ENCODE results near the gene SPATA24. TPM values are rescaled to one million over a fixed set of nuclear protein-coding genes. Genes with fewer than 3 reads are reported as not detected.

The SPATA24 gene
- total RNA-seq, 6 experiments from 2014 or later, result 4.0 to 6.9 (median 5.2) TPM

GRCh38 chr5:139394123-139394653 lies 9.7 kb downstream of the SPATA24 start:
- DNase-seq, result no peak
- H3K27me3 Mint-ChIP-seq (ENCODE audit: insufficient read depth), result peaks cover 6% of the 10 kb centered on the region
- no peak overlapping the region; the same call in 1 of the 2 replicates for H3K27ac Mint-ChIP-seq
- H3K4me1 Mint-ChIP-seq (ENCODE audit: low read depth), result peaks cover 27% of the 10 kb centered on the region
- H3K4me3 Mint-ChIP-seq, result no peak overlapping the region; the same call in 1 of the 2 replicates
- peaks cover 7% of the 10 kb centered on the region for H3K36me3 Mint-ChIP-seq (ENCODE audit: low read depth)
- H3K9me3 Mint-ChIP-seq, result peaks cover 5% of the 10 kb centered on the region; the same call in 1 of the 2 replicates
- peak; percentile 71 for TF ChIP-seq CTCF (IDR thresholded peaks at IDR 0.05)

- no peak for TF ChIP-seq CTCF (IDR thresholded peaks at IDR 0.05)
- Mint-ChIP-seq H3K36me3 (ENCODE audit: low read depth) (peaks cover 7% of the 10 kb centered on the region), H3K4me1 (ENCODE audit: low read depth) (peaks cover 27% of the 10 kb centered on the region), H3K27ac (peak overlapping the region; percentile 65; the same call in 1 of the 2 replicates), H3K4me3 (peak overlapping the region; percentile 71; the same call in 1 of the 2 replicates), H3K9me3 (peaks cover 5% of the 10 kb centered on the region; the same call in 1 of the 2 replicates), H3K27me3 (ENCODE audit: insufficient read depth) (peaks cover 6% of the 10 kb centered on the region)
- DNase-seq, result no peak
Measured at GRCh38 chr5:139393497-139394122, 10.3 kb downstream of the SPATA24 start.

- Mint-ChIP-seq H3K9me3 (peaks cover 5% of the 10 kb centered on the region; the same call in 1 of the 2 replicates), H3K27ac (peak overlapping the region; percentile 65; the same call in 1 of the 2 replicates), H3K4me1 (ENCODE audit: low read depth) (peaks cover 25% of the 10 kb centered on the region), H3K36me3 (ENCODE audit: low read depth) (peaks cover 7% of the 10 kb centered on the region), H3K27me3 (ENCODE audit: insufficient read depth) (peaks cover 6% of the 10 kb centered on the region), H3K4me3 (peak overlapping the region; percentile 71; the same call in 1 of the 2 replicates)
- no peak for DNase-seq
- TF ChIP-seq CTCF (IDR thresholded peaks at IDR 0.05), result peak; percentile 65
Measured at GRCh38 chr5:139392678-139393496, 11.0 kb downstream of the SPATA24 start.

- no peak for TF ChIP-seq CTCF (IDR thresholded peaks at IDR 0.05)
- DNase-seq, result no peak
- Mint-ChIP-seq H3K27me3 (ENCODE audit: insufficient read depth) (peaks cover 5% of the 10 kb centered on the region), H3K27ac (no peak overlapping the region), H3K36me3 (ENCODE audit: low read depth) (peaks cover 7% of the 10 kb centered on the region), H3K4me1 (ENCODE audit: low read depth) (peaks cover 22% of the 10 kb centered on the region), H3K9me3 (peaks cover 5% of the 10 kb centered on the region; the same call in 1 of the 2 replicates), H3K4me3 (no peak overlapping the region)
Measured at GRCh38 chr5:139392324-139392677, 11.6 kb downstream of the SPATA24 start.

- peak overlapping the region; percentile 98 for H3K27ac Mint-ChIP-seq
- peaks cover 5% of the 10 kb centered on the region; the same call in 1 of the 2 replicates for H3K9me3 Mint-ChIP-seq
- peaks cover 5% of the 10 kb centered on the region for H3K27me3 Mint-ChIP-seq (ENCODE audit: insufficient read depth)
- H3K36me3 Mint-ChIP-seq (ENCODE audit: low read depth), result peaks cover 7% of the 10 kb centered on the region
- H3K4me3 Mint-ChIP-seq, result peak overlapping the region; percentile 82
- TF ChIP-seq CTCF (IDR thresholded peaks at IDR 0.05), result no peak
- H3K4me1 Mint-ChIP-seq (ENCODE audit: low read depth), result peaks cover 22% of the 10 kb centered on the region
- peak; percentile 58 for DNase-seq
Measured at GRCh38 chr5:139391570-139392323, 12.1 kb downstream of the SPATA24 start.
